HEK293T (cell line): Measurements from ENCODE around the gene JARID2.

ENCODE experiments used
- CTCF ChIA-PET: fragments of 350-600 bp; formaldehyde crosslinking; extraction: SDS; loops from one replicate; lab custom pipeline; 2021; ENCODE audit warnings: antibody characterized with exemption, inconsistent platforms; lab: Yijun Ruan, JAX
- POLR2A ChIA-PET: fragments of 350-600 bp; formaldehyde crosslinking; extraction: SDS; loops from one replicate; lab custom pipeline; 2020; ENCODE audit warnings: antibody characterized with exemption, inconsistent platforms; lab: Yijun Ruan, JAX
- DNase-seq: peaks from one replicate; pipeline ENCODE4 v3.0.0; 2012; ENCODE audit warnings: mixed read lengths; ENCODE audit errors: extremely low spot score
- ARNT ChIP-seq: fragments of 450-650 bp; IDR thresholded peaks from 2 replicates; pipeline ENCODE4 v1.6.1; 2017; ENCODE audit warnings: mild to moderate bottlenecking
- BHLHE40 ChIP-seq: fragments of 450-650 bp; IDR thresholded peaks from 2 replicates; pipeline ENCODE4 v1.6.1; 2016; ENCODE audit warnings: mild to moderate bottlenecking, moderate library complexity, borderline replicate concordance
- CTBP1 ChIP-seq: fragments of 450-650 bp; IDR thresholded peaks from 2 replicates; pipeline ENCODE4 v1.6.1; 2016; ENCODE audit warnings: borderline replicate concordance
- ELF4 ChIP-seq: fragments of 450-650 bp; IDR thresholded peaks from 2 replicates; pipeline ENCODE4 v1.6.1; 2017; ENCODE audit warnings: antibody characterized with exemption
- FOXA1 ChIP-seq: fragments of 450-650 bp; IDR thresholded peaks from 2 replicates; pipeline ENCODE4 v1.6.1; 2016; ENCODE audit warnings: mild to moderate bottlenecking
- FOXK2 ChIP-seq: fragments of 450-650 bp; IDR thresholded peaks from 2 replicates; pipeline ENCODE4 v1.6.1; 2016; ENCODE audit warnings: mild to moderate bottlenecking
- FOXM1 ChIP-seq: fragments of 450-650 bp; IDR thresholded peaks from 2 replicates; pipeline ENCODE4 v1.6.1; 2017; ENCODE audit warnings: mild to moderate bottlenecking, borderline replicate concordance
- HDGF ChIP-seq: fragments of 450-650 bp; IDR thresholded peaks from 2 replicates; pipeline ENCODE4 v1.6.1; 2017; ENCODE audit warnings: antibody characterized with exemption, borderline replicate concordance
- L3MBTL2 ChIP-seq: fragments of 450-650 bp; conservative IDR thresholded peaks from 2 replicates; pipeline ENCODE4 v1.6.1; 2016; ENCODE audit warnings: mild to moderate bottlenecking
- LEF1 ChIP-seq: fragments of 450-650 bp; IDR thresholded peaks from 2 replicates; pipeline ENCODE4 v1.6.1; 2017; ENCODE audit warnings: mild to moderate bottlenecking, borderline replicate concordance
- NFRKB ChIP-seq: fragments of 450-650 bp; IDR thresholded peaks from 2 replicates; pipeline ENCODE4 v1.6.1; 2016; ENCODE audit warnings: mild to moderate bottlenecking, moderate library complexity
- PKNOX1 ChIP-seq: fragments of 450-650 bp; IDR thresholded peaks from 2 replicates; pipeline ENCODE4 v1.6.1; 2016
- SP1 ChIP-seq: fragments of 450-650 bp; IDR thresholded peaks from 2 replicates; pipeline ENCODE4 v1.6.1; 2017
- SUZ12 ChIP-seq: fragments of 450-650 bp; IDR thresholded peaks from 2 replicates; pipeline ENCODE4 v1.6.1; 2016; ENCODE audit warnings: mild to moderate bottlenecking
- TARDBP ChIP-seq: fragments of 450-650 bp; IDR thresholded peaks from 2 replicates; pipeline ENCODE4 v1.6.1; 2016
- ZNF384 ChIP-seq: fragments of 450-650 bp; IDR thresholded peaks from 2 replicates; pipeline ENCODE4 v1.6.1; 2016

Gene JARID2

GRCh38 chr6:15453622-15454021 is 207.8 kb downstream of the JARID2 start:
- ChIA-PET POLR2A (no interaction called here), CTCF (no interaction called here)
- TF ChIP-seq ARNT = no peak
- no peak for TF ChIP-seq LEF1
- TF ChIP-seq NFRKB = no peak
- TF ChIP-seq SP1 = no peak

GRCh38 chr6:15456422-15456821 is 210.6 kb downstream of the JARID2 start:
- ChIA-PET CTCF (interaction anchor here (0.6 to 1.1 kb wide), 4 partner anchors 13 to 338 kb away, joined by 3 to 7 read pairs (median 4); no protein-coding TSS in a partner anchor), POLR2A (no interaction called here)
- no peak for TF ChIP-seq NFRKB
- TF ChIP-seq L3MBTL2 = no peak
- TF ChIP-seq TARDBP = no peak
- no peak for TF ChIP-seq ZNF384
- TF ChIP-seq BHLHE40 = no peak
- DNase-seq = no peak

More at GRCh38 chr6:15453622-15454021, 207.8 kb downstream of the JARID2 start:
- no peak for DNase-seq

- TF ChIP-seq TARDBP = no peak
- TF ChIP-seq HDGF = no peak
- no peak for TF ChIP-seq ARNT
- no peak for TF ChIP-seq FOXM1
- CTCF ChIA-PET = interaction anchor here (0.6 to 1.1 kb wide), 4 partner anchors 14 to 446 kb away, joined by 3 to 7 read pairs (median 4); no protein-coding TSS in a partner anchor
Measured at GRCh38 chr6:15457121-15457650, 211.3 kb downstream of the JARID2 start.

GRCh38 chr6:15458021-15458459 is 212.2 kb downstream of the JARID2 start:
- ChIA-PET CTCF (interaction anchor here (0.5 kb wide), 2 partner anchors 15 to 280 kb away, joined by 5 to 6 read pairs; no protein-coding TSS in a partner anchor), POLR2A (no interaction called here)
- DNase-seq = no peak
- TF ChIP-seq ELF4 (no peak), PKNOX1 (0 out of 2 replicates have a peak, but pooled peaks have one; percentile 13)

More at GRCh38 chr6:15457121-15457650, 211.3 kb downstream of the JARID2 start:
- POLR2A ChIA-PET = no interaction called here
- no peak for DNase-seq

GRCh38 chr6:15460110-15460727 is 214.3 kb downstream of the JARID2 start:
- POLR2A ChIA-PET = no interaction called here
- DNase-seq = no peak
- TF ChIP-seq ARNT (no peak), FOXM1 (no peak), FOXA1 (no peak), FOXK2 (no peak), HDGF (no peak), TARDBP (no peak), ELF4 (no peak), LEF1 (no peak), BHLHE40 (no peak), ZNF384 (no peak), NFRKB (no peak), SUZ12 (no peak)
- CTCF ChIA-PET = no interaction called here

- ChIA-PET POLR2A (no interaction called here), CTCF (no interaction called here)
- no peak for DNase-seq
- TF ChIP-seq ZNF384 = no peak
- TF ChIP-seq NFRKB = no peak
- TF ChIP-seq L3MBTL2 = no peak
- TF ChIP-seq CTBP1 = no peak
- TF ChIP-seq SP1 = no peak
Measured at GRCh38 chr6:15461127-15461944, 215.5 kb downstream of the JARID2 start.

GRCh38 chr6:15462256-15462655 is 216.4 kb downstream of the JARID2 start:
- POLR2A ChIA-PET = no interaction called here
- CTCF ChIA-PET = interaction anchor here (1.2 kb wide), 1 partner anchor 10 kb away, joined by 3 read pairs; no protein-coding TSS in a partner anchor
- TF ChIP-seq BHLHE40 (no peak), HDGF (no peak), FOXM1 (no peak), SUZ12 (no peak), CTBP1 (no peak), FOXA1 (no peak), ARNT (no peak), TARDBP (no peak), PKNOX1 (no peak), SP1 (no peak)
- no peak for DNase-seq
